Mesenchymal stem cell (in vitro differentiated cells and primary cell): ENCODE measurements around the gene ARHGAP6.
A peak's percentile ranks its signal among the peaks of the same experiment; 100 is the strongest.

Experiments
- DNase-seq: peaks from one replicate; pipeline ENCODE4 v3.0.0-alpha.2; 2013
- H2AFZ ChIP-seq: one replicate; pipeline ENCODE4 v1.6.1; 2013; ENCODE audit warnings: low read depth, mild to moderate bottlenecking, control low read depth, inconsistent platforms, low read length, moderate library complexity
- H2AK5ac ChIP-seq: 2 replicates; pipeline ENCODE4 v1.6.1; 2013; ENCODE audit warnings: low read length, moderate library complexity, mild to moderate bottlenecking, inconsistent platforms; ENCODE audit not compliant: severe bottlenecking
- H2BK120ac ChIP-seq: one replicate; pipeline ENCODE4 v1.6.1; 2013; ENCODE audit warnings: low read depth, mild to moderate bottlenecking, inconsistent platforms, low read length, moderate library complexity
- H2BK12ac ChIP-seq, 2 experiments: one replicate each; pipeline ENCODE4 v1.6.1; 2013; ENCODE audit warnings: inconsistent platforms in 2 of 2, low read length in 2 of 2, mild to moderate bottlenecking in 2 of 2, moderate library complexity in 2 of 2, control low read depth in 1 of 2
- H2BK15ac ChIP-seq: one replicate; pipeline ENCODE4 v1.6.1; 2013; ENCODE audit warnings: mild to moderate bottlenecking, low read depth, inconsistent platforms; ENCODE audit not compliant: poor library complexity, severe bottlenecking
- H2BK5ac ChIP-seq: 2 replicates; pipeline ENCODE4 v1.6.1; 2013; ENCODE audit warnings: low read depth, mild to moderate bottlenecking, low read length, control low read depth, inconsistent platforms; ENCODE audit not compliant: poor library complexity, severe bottlenecking
- H3K14ac ChIP-seq, 2 experiments: one replicate each; pipeline ENCODE4 v1.6.1; 2013; ENCODE audit warnings: inconsistent platforms in 2 of 2, low read length in 2 of 2, control low read depth in 1 of 2, mild to moderate bottlenecking in 1 of 2, moderate library complexity in 1 of 2
- H3K18ac ChIP-seq, 2 experiments: one replicate each; pipeline ENCODE4 v1.6.1; 2013; ENCODE audit warnings: inconsistent platforms in 2 of 2, low read length in 2 of 2, control low read depth in 1 of 2, low read depth in 1 of 2, mild to moderate bottlenecking in 1 of 2
- H3K23ac ChIP-seq, 2 experiments: one replicate each; pipeline ENCODE4 v1.6.1; 2013; ENCODE audit warnings: inconsistent platforms in 2 of 2, low read length in 2 of 2, mild to moderate bottlenecking in 2 of 2, moderate library complexity in 2 of 2, control low read depth in 1 of 2
- H3K27ac ChIP-seq: 2 replicates; pipeline ENCODE4 v1.5.1; 2013; ENCODE audit warnings: mild to moderate bottlenecking, moderate library complexity, low read length, control low read depth, inconsistent platforms; ENCODE audit not compliant: poor library complexity, severe bottlenecking
- H3K27me3 ChIP-seq, 2 experiments: 2 replicates each; pipeline versions ENCODE4 v1.6.1 to v1.7.0; 2013; ENCODE audit warnings: low read length in 2 of 2, mild to moderate bottlenecking in 2 of 2, moderate library complexity in 2 of 2, control low read depth in 1 of 2, inconsistent platforms in 1 of 2; ENCODE audit not compliant: control insufficient read depth in 1 of 2, insufficient read depth in 1 of 2
- H3K36me3 ChIP-seq, 2 experiments: 2 replicates each; pipeline versions ENCODE4 v1.6.1 to v1.7.0; 2013; ENCODE audit warnings: low read length in 2 of 2, control low read depth in 1 of 2, inconsistent platforms in 1 of 2, low read depth in 1 of 2, mild to moderate bottlenecking in 1 of 2; ENCODE audit not compliant: insufficient read depth in 2 of 2, control insufficient read depth in 1 of 2
- H3K4ac ChIP-seq, 2 experiments: one replicate each; pipeline ENCODE4 v1.6.1; 2013; ENCODE audit warnings: inconsistent platforms in 2 of 2, low read length in 2 of 2, mild to moderate bottlenecking in 2 of 2, moderate library complexity in 2 of 2, control low read depth in 1 of 2, low read depth in 1 of 2
- H3K4me1 ChIP-seq: 2 replicates; pipeline ENCODE4 v1.6.1; 2013; ENCODE audit warnings: low read depth, low read length, control low read depth; ENCODE audit not compliant: control insufficient read depth, insufficient read depth
- H3K4me2 ChIP-seq: 2 replicates; pipeline ENCODE4 v1.6.1; 2013; ENCODE audit warnings: low read length, mild to moderate bottlenecking, inconsistent platforms; ENCODE audit not compliant: poor library complexity, severe bottlenecking
- H3K4me3 ChIP-seq, 2 experiments: 2 replicates each; pipeline versions ENCODE4 v1.5.1 to v1.7.0; 2013; ENCODE audit warnings: low read length in 2 of 2, mild to moderate bottlenecking in 2 of 2, control low read depth in 1 of 2, low read depth in 1 of 2; ENCODE audit not compliant: insufficient read depth in 1 of 2
- H3K79me1 ChIP-seq: replicated peaks from 2 replicates; pipeline ENCODE4 v1.6.1; 2013; ENCODE audit warnings: mild to moderate bottlenecking, control low read depth, low read length, inconsistent platforms; ENCODE audit not compliant: poor library complexity, severe bottlenecking
- H3K9ac ChIP-seq: 2 replicates; pipeline ENCODE4 v1.7.0; 2013; ENCODE audit warnings: mild to moderate bottlenecking, low read length, moderate library complexity
- H3K9me3 ChIP-seq: 2 replicates; pipeline ENCODE4 v1.7.0; 2013; ENCODE audit warnings: mild to moderate bottlenecking, low read length; ENCODE audit not compliant: control insufficient read depth
- H4K8ac ChIP-seq: one replicate; pipeline ENCODE4 v1.6.1; 2013; ENCODE audit warnings: inconsistent platforms, mild to moderate bottlenecking, low read length, moderate library complexity
- H4K91ac ChIP-seq: one replicate; pipeline ENCODE4 v1.6.1; 2013; ENCODE audit warnings: mild to moderate bottlenecking, low read length, inconsistent platforms
- WGBS: methylation state at CpG from one replicate; pipeline ENCODE4 v1.1.7; 2013; ENCODE audit warnings: mixed read lengths; 5-methylcytosine and 5-hydroxymethylcytosine counted together

Gene ARHGAP6

GRCh38 chrX:11319806-11320520, 345.8 kb downstream of the ARHGAP6 start:
- H2BK12ac ChIP-seq: no peak overlapping the region
- 9% methylated on average over 4 of the region's 7 CpGs for WGBS
- no peak overlapping the region for H3K27ac ChIP-seq
- H3K4me1 ChIP-seq: no peaks in the 10 kb centered on the region
- no peak overlapping the region for H3K23ac ChIP-seq
- H3K18ac ChIP-seq: no peak overlapping the region
- H3K9me3 ChIP-seq: peaks cover 7% of the 10 kb centered on the region
- no peak overlapping the region for H4K91ac ChIP-seq
- no peak overlapping the region for H3K9ac ChIP-seq
- H3K36me3 ChIP-seq: no peaks in the 10 kb centered on the region
- no peak overlapping the region for H2BK5ac ChIP-seq
- no peak overlapping the region for H2BK120ac ChIP-seq
- H4K8ac ChIP-seq: no peak overlapping the region
- no peaks in the 10 kb centered on the region for H3K27me3 ChIP-seq
- H3K79me1 ChIP-seq: no peaks in the 10 kb centered on the region
- H3K4ac ChIP-seq: no peak overlapping the region
- no peak overlapping the region for H3K4me3 ChIP-seq
- DNase-seq: peak; percentile 68
- no peak overlapping the region for H3K4me2 ChIP-seq
- H2AFZ ChIP-seq: no peak overlapping the region
- H2BK15ac ChIP-seq: no peak overlapping the region
- H3K14ac ChIP-seq: no peak overlapping the region
- no peak overlapping the region for H2AK5ac ChIP-seq

GRCh38 chrX:11311706-11312105, 354.0 kb downstream of the ARHGAP6 start:
- no peak overlapping the region for H3K18ac ChIP-seq

GRCh38 chrX:11309220-11309619, 356.5 kb downstream of the ARHGAP6 start:
- Histone ChIP-seq H3K4me3 (no peak overlapping the region), H3K23ac (no peak overlapping the region), H3K27ac (no peak overlapping the region), H3K36me3 (no peaks in the 10 kb centered on the region), H3K9ac (no peak overlapping the region), H3K9me3 (no peaks in the 10 kb centered on the region), H3K4me1 (peaks cover 2% of the 10 kb centered on the region), H3K4ac (peak overlapping the region in 1 of 2 experiments; percentile 28), H2AK5ac (no peak overlapping the region), H2BK15ac (no peak overlapping the region), H3K27me3 (no peaks in the 10 kb centered on the region), H3K14ac (peak overlapping the region in 1 of 2 experiments; percentile 84), H2BK120ac (no peak overlapping the region), H3K18ac (no peak overlapping the region), H4K91ac (no peak overlapping the region), H3K79me1 (no peaks in the 10 kb centered on the region), H3K4me2 (no peak overlapping the region), H2BK12ac (peak overlapping the region in 1 of 2 experiments; percentile 25), H2BK5ac (no peak overlapping the region), H2AFZ (no peak overlapping the region), H4K8ac (no peak overlapping the region)
- peak; percentile 46 for DNase-seq
- WGBS: 59% methylated on average over 4 of the region's 5 CpGs

More at GRCh38 chrX:11311706-11312105, 354.0 kb downstream of the ARHGAP6 start:
- no peak for DNase-seq
- Histone ChIP-seq H3K4me2 (no peak overlapping the region), H3K4me1 (peaks cover 2% of the 10 kb centered on the region), H3K4me3 (no peak overlapping the region), H3K9me3 (no peaks in the 10 kb centered on the region), H3K14ac (no peak overlapping the region), H2BK12ac (no peak overlapping the region), H2AFZ (no peak overlapping the region), H3K27ac (no peak overlapping the region), H3K23ac (no peak overlapping the region), H2BK15ac (no peak overlapping the region), H4K8ac (no peak overlapping the region), H2BK120ac (no peak overlapping the region), H2AK5ac (no peak overlapping the region), H3K27me3 (no peaks in the 10 kb centered on the region), H3K36me3 (no peaks in the 10 kb centered on the region), H3K79me1 (no peaks in the 10 kb centered on the region), H3K4ac (no peak overlapping the region), H3K9ac (no peak overlapping the region), H2BK5ac (no peak overlapping the region), H4K91ac (no peak overlapping the region)
- WGBS: 96% methylated on average over 6 of the region's 7 CpGs

GRCh38 chrX:11305641-11306040, 360.1 kb downstream of the ARHGAP6 start:
- Histone ChIP-seq H3K4ac (peak overlapping the region in 1 of 2 experiments; percentile 49), H2BK120ac (no peak overlapping the region)

More at GRCh38 chrX:11305641-11306040, 360.1 kb downstream of the ARHGAP6 start:
- Histone ChIP-seq H4K91ac (no peak overlapping the region), H3K4me2 (no peak overlapping the region), H2AFZ (no peak overlapping the region), H3K4me3 (no peak overlapping the region), H3K36me3 (no peaks in the 10 kb centered on the region), H2BK5ac (no peak overlapping the region), H3K79me1 (no peaks in the 10 kb centered on the region), H3K27me3 (no peaks in the 10 kb centered on the region), H3K23ac (no peak overlapping the region), H2BK15ac (no peak overlapping the region), H3K4me1 (peaks cover 2% of the 10 kb centered on the region), H3K18ac (no peak overlapping the region), H3K9me3 (no peaks in the 10 kb centered on the region), H2BK12ac (peak overlapping the region in 1 of 2 experiments; percentile 52), H3K27ac (no peak overlapping the region), H3K9ac (no peak overlapping the region), H4K8ac (no peak overlapping the region), H2AK5ac (no peak overlapping the region), H3K14ac (no peak overlapping the region)
- DNase-seq: no peak
- WGBS: 100% methylated on average over 1 of the region's 1 CpG
